Left lung (tissue), 10 donors: ENCODE results near the gene RIC8A. TPM values are rescaled to one million over a fixed set of nuclear protein-coding genes. Genes with fewer than 3 reads are reported as not detected.
"Not testable (repeated sequence)": the region's sequence is repeated elsewhere in the genome, so short reads cannot be mapped to it uniquely, and the experiment has no call there.

ENCODE experiments used
- ATAC-seq: fragments of 200-7000 bp; cut with Tn5 transposase; one replicate; pipeline ENCODE4 v1.9.1; 2020; ENCODE audit warnings: moderate library complexity
- DNase-seq, 4 donors: peaks; one replicate each; pipeline ENCODE4 v3.0.0-alpha.2; 2013 to 2020
- H3K27ac ChIP-seq, 2 donors: fragments of 200-600 bp; sonication (generic) in 1 of 2; one replicate each; pipeline versions ENCODE4 v1.5.0 to v1.8.0; 2020 to 2021
- H3K27me3 ChIP-seq, 2 donors: fragments of 200-600 bp; sonication (generic) in 1 of 2; one replicate each; pipeline versions ENCODE4 v1.5.0 to v1.8.0; 2020 to 2021
- H3K36me3 ChIP-seq, 2 donors: fragments of 200-600 bp; sonication (generic) in 1 of 2; one replicate each; pipeline versions ENCODE4 v1.5.0 to v1.8.0; 2020 to 2021
- H3K4me1 ChIP-seq, 2 donors: fragments of 200-600 bp; one replicate each; pipeline ENCODE4 v1.8.0; 2021
- H3K4me3 ChIP-seq, 2 donors: fragments of 200-600 bp; sonication (generic) in 1 of 2; one replicate each; pipeline versions ENCODE4 v1.5.0 to v1.8.0; 2020 to 2021; ENCODE audit warnings: mild to moderate bottlenecking in 1 of 2
- H3K9me3 ChIP-seq, 2 donors: fragments of 200-600 bp; sonication (generic) in 1 of 2; one replicate each; pipeline versions ENCODE4 v1.5.0 to v1.8.0; 2020 to 2021
- CTCF ChIP-seq, 2 donors: fragments of 200-600 bp; sonication (generic) in 1 of 2; IDR thresholded peaks; one replicate each; pipeline versions ENCODE4 v1.5.0 to v1.8.0; 2021; ENCODE audit warnings: antibody characterized with exemption in 2 of 2
- intact Hi-C, 2 donors: fragments of 100-400 bp; cut with DNase I; formaldehyde crosslinking; loops; one replicate each; pipeline versions ENCODE4 v1.11.2 to v1.14.2; 2022
- polyA plus RNA-seq, 6 donors: library from polyadenylated mRNA; unstranded; fragments of 120-200 nt; gene quantifications; one replicate each; pipeline ENCODE4 v1.2.1, GENCODE V29; 2013; ENCODE audit not compliant: insufficient read length in 6 of 6
- total RNA-seq, 2 donors: library from RNA; stranded (reverse); fragmentation: NEBNext Ultra II Directional; extraction: Animal tissue kit (Norgen Biotek cat#: 25700); gene quantifications; one replicate each; pipeline ENCODE4 v1.2.1, GENCODE V29; 2021
- donor health status: DM: no; HTN: yes; CAD: no.
- donor health status: DM: no; HTN: no; CAD: no.

RIC8A gene
- total and polyA plus RNA-seq, 8 donors: 74.4 to 117 (median 80.4) TPM

- DNase-seq: no peak
- peaks cover 12 to 33% of the 10 kb centered on the region in 2 donors for H3K4me1 ChIP-seq
- intact Hi-C loops: no loop called here
- ATAC-seq: peak; percentile 5
- H3K36me3 ChIP-seq: peaks cover 0 to 20% of the 10 kb centered on the region in 2 donors
- H3K4me3 ChIP-seq: peak overlapping the region; percentile 77 to 99
- TF ChIP-seq CTCF (IDR thresholded peaks at IDR 0.05): no peak
- H3K9me3 ChIP-seq: no peaks in the 10 kb centered on the region
- peak overlapping the region; percentile 80 to 99 for H3K27ac ChIP-seq
- no peaks in the 10 kb centered on the region for H3K27me3 ChIP-seq
Observed at GRCh38 chr11:235609-235996, 28.1 kb downstream of the RIC8A start.

- peak; percentile 95 for ATAC-seq
- peak within 1 kb of the TSS; percentile 93 to 99 for H3K27ac ChIP-seq
- peak in 1 of 2 donors; percentile 14 for TF ChIP-seq CTCF (IDR thresholded peaks at IDR 0.05)
- intact Hi-C loops: no loop called here
- H3K4me1 ChIP-seq: peaks cover 12 to 33% of the 10 kb centered on the region in 2 donors
- no peaks in the 10 kb centered on the region for H3K9me3 ChIP-seq
- peaks cover 0 to 26% of the 10 kb centered on the region in 2 donors for H3K36me3 ChIP-seq
- H3K4me3 ChIP-seq: peak within 1 kb of the TSS; percentile 97 to 99
- no peaks in the 10 kb centered on the region for H3K27me3 ChIP-seq
- DNase-seq: peak; percentile 84 to 95 (median 89)
Observed at GRCh38 chr11:235997-236773, 28.7 kb downstream of the RIC8A start, which contains the start of gene SIRT3. Gene SIRT3, minus strand, starts transcription at chr11:236342. Its CDS starts 14 bp downstream, at chr11:236328.

- Histone ChIP-seq H3K4me1 (peaks cover 12 to 33% of the 10 kb centered on the region in 2 donors), H3K9me3 (no peaks in the 10 kb centered on the region), H3K36me3 (peaks cover 0 to 35% of the 10 kb centered on the region in 2 donors), H3K27ac (peak within 1 kb of the TSS; percentile 93 to 99), H3K4me3 (peak within 1 kb of the TSS; percentile 97 to 99), H3K27me3 (no peaks in the 10 kb centered on the region)
- intact Hi-C loops: no loop called here
- ATAC-seq: peak; percentile 96
- TF ChIP-seq CTCF (IDR thresholded peaks at IDR 0.05): no peak
- peak in 3 of 4 donors; percentile 88 to 96 (median 93) for DNase-seq
Observed at GRCh38 chr11:236774-237767, 29.6 kb downstream of the RIC8A start, which contains the start of gene PSMD13. Gene PSMD13, plus strand, starts transcription at chr11:236976. Its CDS starts 74 bp downstream, at chr11:237050.

GRCh38 chr11:238346-238745 lies 30.8 kb downstream of the RIC8A start:
- Histone ChIP-seq H3K36me3 (peaks cover 0 to 45% of the 10 kb centered on the region in 2 donors), H3K4me1 (peaks cover 12 to 33% of the 10 kb centered on the region in 2 donors), H3K4me3 (peak overlapping the region in 1 of 2 donors; percentile 99)
- H3K27me3 ChIP-seq, DNase-seq, intact Hi-C loops, H3K27ac ChIP-seq, ATAC-seq, H3K9me3 ChIP-seq: not testable (repeated sequence)

GRCh38 chr11:240315-240714 lies 32.8 kb downstream of the RIC8A start:
- peaks cover 0 to 65% of the 10 kb centered on the region in 2 donors for H3K36me3 ChIP-seq
- H3K27me3 ChIP-seq: no peaks in the 10 kb centered on the region
- peaks cover 11 to 28% of the 10 kb centered on the region in 2 donors for H3K4me1 ChIP-seq
- no peak overlapping the region for H3K4me3 ChIP-seq
- ATAC-seq (no peak), DNase-seq (no peak)
- TF ChIP-seq CTCF (IDR thresholded peaks at IDR 0.05): no peak
- H3K27ac ChIP-seq: no peak overlapping the region
- H3K9me3 ChIP-seq: no peaks in the 10 kb centered on the region
- intact Hi-C loops: no loop called here
